Ectodermal cell (in vitro differentiated cells): ENCODE results near the gene KCNC1.

ENCODE experiments used
- H3K27ac ChIP-seq: 2 replicates; pipeline ENCODE4 v1.7.0; 2013; ENCODE audit warnings: mild to moderate bottlenecking, low read depth, low read length; ENCODE audit not compliant: insufficient read depth, poor library complexity, severe bottlenecking
- H3K27me3 ChIP-seq: 2 replicates; pipeline ENCODE4 v1.7.0; 2013; ENCODE audit warnings: mild to moderate bottlenecking, low read length; ENCODE audit not compliant: insufficient read depth, control insufficient read depth, poor library complexity, severe bottlenecking
- H3K36me3 ChIP-seq: one replicate; pipeline ENCODE4 v1.7.0; 2013; ENCODE audit warnings: low read length; ENCODE audit not compliant: control insufficient read depth, insufficient read depth
- H3K4me1 ChIP-seq: one replicate; pipeline ENCODE4 v1.7.0; 2013; ENCODE audit warnings: low read length; ENCODE audit not compliant: control insufficient read depth, insufficient read depth
- H3K4me3 ChIP-seq: 2 replicates; pipeline ENCODE4 v1.7.0; 2013; ENCODE audit warnings: low read depth, low read length, control low read depth; ENCODE audit not compliant: insufficient read depth
- H3K9me3 ChIP-seq: 2 replicates; pipeline ENCODE4 v1.7.0; 2013; ENCODE audit warnings: mild to moderate bottlenecking, low read length, moderate library complexity; ENCODE audit not compliant: control insufficient read depth
- WGBS, 2 experiments: methylation state at CpG; one replicate each; pipeline ENCODE4 v1.1.7; 2013; ENCODE audit warnings: missing lambda C conversion rate in 2 of 2; 5-methylcytosine and 5-hydroxymethylcytosine counted together

Gene KCNC1

GRCh38 chr11:17821648-17822400 is 87.2 kb downstream of the KCNC1 start:
- H3K9me3 ChIP-seq, result no peaks in the 10 kb centered on the region
- H3K36me3 ChIP-seq, result no peaks in the 10 kb centered on the region
- no peak overlapping the region for H3K4me3 ChIP-seq
- H3K27me3 ChIP-seq, result no peaks in the 10 kb centered on the region
- whole genome bisulfite sequencing, 2 experiments, result 93 to 96% methylated on average over 4 of the region's 4 CpGs
- H3K27ac ChIP-seq, result no peak overlapping the region
- no peaks in the 10 kb centered on the region for H3K4me1 ChIP-seq

GRCh38 chr11:17822401-17822781 is 87.8 kb downstream of the KCNC1 start:
- H3K27me3 ChIP-seq, result no peaks in the 10 kb centered on the region
- H3K4me3 ChIP-seq, result no peak overlapping the region
- no peak overlapping the region for H3K27ac ChIP-seq
- 77 to 78% methylated on average over 5 of the region's 5 CpGs for WGBS, 2 experiments
- no peaks in the 10 kb centered on the region for H3K36me3 ChIP-seq
- no peaks in the 10 kb centered on the region for H3K9me3 ChIP-seq
- no peaks in the 10 kb centered on the region for H3K4me1 ChIP-seq

- Histone ChIP-seq H3K27ac (no peak overlapping the region), H3K9me3 (no peaks in the 10 kb centered on the region), H3K27me3 (no peaks in the 10 kb centered on the region), H3K4me1 (no peaks in the 10 kb centered on the region), H3K4me3 (no peak overlapping the region), H3K36me3 (no peaks in the 10 kb centered on the region)
- WGBS, 2 experiments, result 87 to 88% methylated on average over 5 of the region's 5 CpGs
Observed at GRCh38 chr11:17827006-17827405, 92.4 kb downstream of the KCNC1 start.

GRCh38 chr11:17828311-17828751 is 93.8 kb downstream of the KCNC1 start:
- H3K27ac ChIP-seq, result no peak overlapping the region
- no peaks in the 10 kb centered on the region for H3K9me3 ChIP-seq
- 90 to 92% methylated on average over 9 of the region's 9 CpGs for WGBS, 2 experiments
- H3K4me3 ChIP-seq, result no peak overlapping the region
- no peaks in the 10 kb centered on the region for H3K36me3 ChIP-seq
- no peaks in the 10 kb centered on the region for H3K27me3 ChIP-seq
- H3K4me1 ChIP-seq, result no peaks in the 10 kb centered on the region

GRCh38 chr11:17831228-17831627 is 96.6 kb downstream of the KCNC1 start:
- 83 to 91% methylated on average over 1 of the region's 1 CpG for WGBS, 2 experiments
- H3K27me3 ChIP-seq, result no peaks in the 10 kb centered on the region
- no peaks in the 10 kb centered on the region for H3K4me1 ChIP-seq
- H3K27ac ChIP-seq, result no peak overlapping the region
- no peaks in the 10 kb centered on the region for H3K36me3 ChIP-seq
- H3K4me3 ChIP-seq, result no peak overlapping the region
- H3K9me3 ChIP-seq, result no peaks in the 10 kb centered on the region

- Histone ChIP-seq H3K27ac (no peak overlapping the region), H3K9me3 (no peaks in the 10 kb centered on the region), H3K36me3 (no peaks in the 10 kb centered on the region), H3K4me3 (no peak overlapping the region), H3K27me3 (no peaks in the 10 kb centered on the region), H3K4me1 (no peaks in the 10 kb centered on the region)
- 91 to 95% methylated on average over 3 of the region's 3 CpGs for WGBS, 2 experiments
Observed at GRCh38 chr11:17831883-17832282, 97.3 kb downstream of the KCNC1 start.
